HEK293 (cell line): ENCODE results near the gene BCAS3.

Experiments
- REST ChIP-seq: fragments of 450-650 bp; formaldehyde crosslinking; IDR thresholded peaks from 2 replicates; pipeline ENCODE4 v1.5.1; 2016; ENCODE audit warnings: missing biosample characterization, missing genetic modification characterization
- SETDB1 ChIP-seq: IDR thresholded peaks from one replicate; pipeline ENCODE4 v1.6.1; 2017; ENCODE audit warnings: mild to moderate bottlenecking, low read length, moderate library complexity, mixed read lengths; ENCODE audit not compliant: insufficient read length
- YY1 ChIP-seq: fragments of 450-650 bp; formaldehyde crosslinking; IDR thresholded peaks from 2 replicates; pipeline ENCODE4 v1.5.1; 2018; ENCODE audit warnings: missing biosample characterization, missing genetic modification characterization
- ZBTB1 ChIP-seq: fragments of 450-650 bp; formaldehyde crosslinking; IDR thresholded peaks from 2 replicates; pipeline ENCODE4 v1.5.1; 2016; ENCODE audit warnings: missing biosample characterization, missing genetic modification characterization
- ZNF585B ChIP-seq: fragments of 450-650 bp; formaldehyde crosslinking; IDR thresholded peaks from 2 replicates; pipeline ENCODE4 v1.5.1; 2016; ENCODE audit warnings: missing biosample characterization, missing genetic modification characterization
- ZNF654 ChIP-seq: fragments of 450-650 bp; formaldehyde crosslinking; IDR thresholded peaks from 2 replicates; pipeline ENCODE4 v1.5.1; 2016; ENCODE audit warnings: low read depth, missing biosample characterization, missing genetic modification characterization
- ZNF776 ChIP-seq: fragments of 450-650 bp; formaldehyde crosslinking; IDR thresholded peaks from 2 replicates; pipeline ENCODE4 v1.5.0; 2017; ENCODE audit warnings: missing biosample characterization, missing genetic modification characterization, borderline replicate concordance
- ZXDB ChIP-seq: fragments of 450-650 bp; formaldehyde crosslinking; IDR thresholded peaks from 2 replicates; pipeline ENCODE4 v1.5.1; 2016; ENCODE audit warnings: missing biosample characterization, missing genetic modification characterization
- TF ChIP-seq, protein P1 (sequence below): fragments of 450-650 bp; formaldehyde crosslinking; IDR thresholded peaks from 2 replicates; pipeline ENCODE4 v1.5.1; 2016; ENCODE audit warnings: missing biosample characterization, missing genetic modification characterization
- TF ChIP-seq, protein P2 (sequence below): fragments of 450-650 bp; formaldehyde crosslinking; IDR thresholded peaks from 2 replicates; pipeline ENCODE4 v1.5.1; 2016; ENCODE audit warnings: missing biosample characterization, missing genetic modification characterization, low read depth
- TF ChIP-seq, protein P3 (sequence below): fragments of 450-650 bp; formaldehyde crosslinking; IDR thresholded peaks from 2 replicates; pipeline ENCODE4 v1.5.1; 2017; ENCODE audit warnings: missing biosample characterization, missing genetic modification characterization
- TF ChIP-seq, protein P4 (sequence below): fragments of 450-650 bp; formaldehyde crosslinking; IDR thresholded peaks from 2 replicates; pipeline ENCODE4 v1.5.1; 2017; ENCODE audit warnings: missing biosample characterization, missing genetic modification characterization
- TF ChIP-seq, protein P5 (sequence below): IDR thresholded peaks from 2 replicates; pipeline ENCODE4 v1.6.1; 2011; ENCODE audit warnings: mild to moderate bottlenecking, low read depth, low read length, borderline replicate concordance

GRCh38 chr17:60628252-60628889 is 49.3 kb upstream of the BCAS3 start:
- TF ChIP-seq, protein P1, sequence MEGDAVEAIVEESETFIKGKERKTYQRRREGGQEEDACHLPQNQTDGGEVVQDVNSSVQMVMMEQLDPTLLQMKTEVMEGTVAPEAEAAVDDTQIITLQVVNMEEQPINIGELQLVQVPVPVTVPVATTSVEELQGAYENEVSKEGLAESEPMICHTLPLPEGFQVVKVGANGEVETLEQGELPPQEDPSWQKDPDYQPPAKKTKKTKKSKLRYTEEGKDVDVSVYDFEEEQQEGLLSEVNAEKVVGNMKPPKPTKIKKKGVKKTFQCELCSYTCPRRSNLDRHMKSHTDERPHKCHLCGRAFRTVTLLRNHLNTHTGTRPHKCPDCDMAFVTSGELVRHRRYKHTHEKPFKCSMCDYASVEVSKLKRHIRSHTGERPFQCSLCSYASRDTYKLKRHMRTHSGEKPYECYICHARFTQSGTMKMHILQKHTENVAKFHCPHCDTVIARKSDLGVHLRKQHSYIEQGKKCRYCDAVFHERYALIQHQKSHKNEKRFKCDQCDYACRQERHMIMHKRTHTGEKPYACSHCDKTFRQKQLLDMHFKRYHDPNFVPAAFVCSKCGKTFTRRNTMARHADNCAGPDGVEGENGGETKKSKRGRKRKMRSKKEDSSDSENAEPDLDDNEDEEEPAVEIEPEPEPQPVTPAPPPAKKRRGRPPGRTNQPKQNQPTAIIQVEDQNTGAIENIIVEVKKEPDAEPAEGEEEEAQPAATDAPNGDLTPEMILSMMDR = no peak
- TF ChIP-seq, protein P2, sequence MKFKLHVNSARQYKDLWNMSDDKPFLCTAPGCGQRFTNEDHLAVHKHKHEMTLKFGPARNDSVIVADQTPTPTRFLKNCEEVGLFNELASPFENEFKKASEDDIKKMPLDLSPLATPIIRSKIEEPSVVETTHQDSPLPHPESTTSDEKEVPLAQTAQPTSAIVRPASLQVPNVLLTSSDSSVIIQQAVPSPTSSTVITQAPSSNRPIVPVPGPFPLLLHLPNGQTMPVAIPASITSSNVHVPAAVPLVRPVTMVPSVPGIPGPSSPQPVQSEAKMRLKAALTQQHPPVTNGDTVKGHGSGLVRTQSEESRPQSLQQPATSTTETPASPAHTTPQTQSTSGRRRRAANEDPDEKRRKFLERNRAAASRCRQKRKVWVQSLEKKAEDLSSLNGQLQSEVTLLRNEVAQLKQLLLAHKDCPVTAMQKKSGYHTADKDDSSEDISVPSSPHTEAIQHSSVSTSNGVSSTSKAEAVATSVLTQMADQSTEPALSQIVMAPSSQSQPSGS (tag by site-specific recombination) = peak; percentile 60; the same call in 1 of the 2 replicates
- TF ChIP-seq SETDB1 (no peak), ZNF585B (tag by site-specific recombination) (no peak), ZXDB (tag by site-specific recombination) (no peak), ZBTB1 (no peak), YY1 (tag by site-specific recombination) (no peak), ZNF654 (tag by site-specific recombination) (no peak), ZNF776 (tag by site-specific recombination) (no peak), REST (tag by site-specific recombination) (no peak)
- TF ChIP-seq, protein P3, sequence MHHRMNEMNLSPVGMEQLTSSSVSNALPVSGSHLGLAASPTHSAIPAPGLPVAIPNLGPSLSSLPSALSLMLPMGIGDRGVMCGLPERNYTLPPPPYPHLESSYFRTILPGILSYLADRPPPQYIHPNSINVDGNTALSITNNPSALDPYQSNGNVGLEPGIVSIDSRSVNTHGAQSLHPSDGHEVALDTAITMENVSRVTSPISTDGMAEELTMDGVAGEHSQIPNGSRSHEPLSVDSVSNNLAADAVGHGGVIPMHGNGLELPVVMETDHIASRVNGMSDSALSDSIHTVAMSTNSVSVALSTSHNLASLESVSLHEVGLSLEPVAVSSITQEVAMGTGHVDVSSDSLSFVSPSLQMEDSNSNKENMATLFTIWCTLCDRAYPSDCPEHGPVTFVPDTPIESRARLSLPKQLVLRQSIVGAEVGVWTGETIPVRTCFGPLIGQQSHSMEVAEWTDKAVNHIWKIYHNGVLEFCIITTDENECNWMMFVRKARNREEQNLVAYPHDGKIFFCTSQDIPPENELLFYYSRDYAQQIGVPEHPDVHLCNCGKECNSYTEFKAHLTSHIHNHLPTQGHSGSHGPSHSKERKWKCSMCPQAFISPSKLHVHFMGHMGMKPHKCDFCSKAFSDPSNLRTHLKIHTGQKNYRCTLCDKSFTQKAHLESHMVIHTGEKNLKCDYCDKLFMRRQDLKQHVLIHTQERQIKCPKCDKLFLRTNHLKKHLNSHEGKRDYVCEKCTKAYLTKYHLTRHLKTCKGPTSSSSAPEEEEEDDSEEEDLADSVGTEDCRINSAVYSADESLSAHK (tag by site-specific recombination) = no peak
- TF ChIP-seq, protein P4, sequence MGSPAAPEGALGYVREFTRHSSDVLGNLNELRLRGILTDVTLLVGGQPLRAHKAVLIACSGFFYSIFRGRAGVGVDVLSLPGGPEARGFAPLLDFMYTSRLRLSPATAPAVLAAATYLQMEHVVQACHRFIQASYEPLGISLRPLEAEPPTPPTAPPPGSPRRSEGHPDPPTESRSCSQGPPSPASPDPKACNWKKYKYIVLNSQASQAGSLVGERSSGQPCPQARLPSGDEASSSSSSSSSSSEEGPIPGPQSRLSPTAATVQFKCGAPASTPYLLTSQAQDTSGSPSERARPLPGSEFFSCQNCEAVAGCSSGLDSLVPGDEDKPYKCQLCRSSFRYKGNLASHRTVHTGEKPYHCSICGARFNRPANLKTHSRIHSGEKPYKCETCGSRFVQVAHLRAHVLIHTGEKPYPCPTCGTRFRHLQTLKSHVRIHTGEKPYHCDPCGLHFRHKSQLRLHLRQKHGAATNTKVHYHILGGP = no peak
- TF ChIP-seq, protein P5, sequence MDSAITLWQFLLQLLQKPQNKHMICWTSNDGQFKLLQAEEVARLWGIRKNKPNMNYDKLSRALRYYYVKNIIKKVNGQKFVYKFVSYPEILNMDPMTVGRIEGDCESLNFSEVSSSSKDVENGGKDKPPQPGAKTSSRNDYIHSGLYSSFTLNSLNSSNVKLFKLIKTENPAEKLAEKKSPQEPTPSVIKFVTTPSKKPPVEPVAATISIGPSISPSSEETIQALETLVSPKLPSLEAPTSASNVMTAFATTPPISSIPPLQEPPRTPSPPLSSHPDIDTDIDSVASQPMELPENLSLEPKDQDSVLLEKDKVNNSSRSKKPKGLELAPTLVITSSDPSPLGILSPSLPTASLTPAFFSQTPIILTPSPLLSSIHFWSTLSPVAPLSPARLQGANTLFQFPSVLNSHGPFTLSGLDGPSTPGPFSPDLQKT = no peak
